Hematopoietic multipotent progenitor cell (in vitro differentiated cells): ENCODE measurements around the gene BATF3. TPM values are rescaled to one million over a fixed set of nuclear protein-coding genes. Genes with fewer than 3 reads are reported as not detected.
A peak's percentile ranks its signal among the peaks of the same experiment; 100 is the strongest.
"Not testable (repeated sequence)": the region's sequence is repeated elsewhere in the genome, so short reads cannot be mapped to it uniquely, and the experiment has no call there.

ENCODE experiments used
- DNase-seq, 3 donors: peaks; one replicate each; pipeline ENCODE4 v3.0.0-alpha.2; 2011 to 2015; ENCODE audit warnings: low read depth in 2 of 3, low spot score in 2 of 3
- total RNA-seq: library from RNA; depleted of rRNA; stranded (reverse); fragments of >200 nt; gene quantifications from one replicate; pipeline ENCODE4 v1.2.3, GENCODE V29; 2012

Gene BATF3
- total RNA-seq, 1 donor: 3.2 TPM

DNA sequence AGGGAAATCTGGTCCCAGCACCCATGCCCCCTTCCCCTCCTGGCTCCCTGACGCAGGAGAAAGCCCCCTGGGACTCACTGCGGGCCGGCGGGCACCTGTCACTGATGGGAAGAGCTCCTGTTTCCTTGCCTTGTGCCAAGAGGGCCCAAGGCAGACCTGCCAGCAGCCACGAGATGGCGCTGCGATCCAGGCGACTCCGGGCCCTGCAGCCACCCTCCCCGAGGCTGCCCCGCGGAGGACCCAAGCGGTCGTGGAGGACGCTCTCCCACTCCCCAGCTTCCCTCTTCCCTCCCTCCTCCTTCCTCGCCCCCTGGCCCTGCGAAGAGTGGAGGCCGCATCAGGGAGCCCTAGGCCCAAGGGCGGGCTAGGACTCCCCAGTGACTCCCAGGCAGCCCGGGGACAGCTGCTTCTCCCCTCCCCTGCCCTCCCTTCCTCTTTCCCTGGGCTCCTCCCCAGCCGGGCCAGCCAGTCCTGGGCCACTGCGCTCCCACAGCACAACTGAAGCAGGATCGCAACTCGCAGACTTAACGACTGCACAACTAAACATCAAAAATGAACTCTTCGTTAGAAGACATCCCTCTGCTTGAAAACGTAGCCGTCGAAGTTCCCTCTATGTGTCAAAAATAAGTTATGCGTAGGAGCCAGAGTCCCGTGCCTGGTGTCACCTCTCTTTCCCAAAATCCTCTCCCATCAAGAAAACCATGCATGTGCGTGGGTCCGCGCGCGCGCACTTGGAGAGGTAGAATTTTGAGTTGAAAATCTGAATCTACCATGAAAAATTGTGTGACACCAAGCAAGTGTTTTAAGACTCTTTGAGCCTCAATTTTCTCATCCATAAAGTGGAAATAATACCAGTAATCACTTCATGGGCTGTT lies 34.2 kb downstream of the BATF3 start:
- DNase-seq: peak; percentile 63 to 85 (median 83)

DNA sequence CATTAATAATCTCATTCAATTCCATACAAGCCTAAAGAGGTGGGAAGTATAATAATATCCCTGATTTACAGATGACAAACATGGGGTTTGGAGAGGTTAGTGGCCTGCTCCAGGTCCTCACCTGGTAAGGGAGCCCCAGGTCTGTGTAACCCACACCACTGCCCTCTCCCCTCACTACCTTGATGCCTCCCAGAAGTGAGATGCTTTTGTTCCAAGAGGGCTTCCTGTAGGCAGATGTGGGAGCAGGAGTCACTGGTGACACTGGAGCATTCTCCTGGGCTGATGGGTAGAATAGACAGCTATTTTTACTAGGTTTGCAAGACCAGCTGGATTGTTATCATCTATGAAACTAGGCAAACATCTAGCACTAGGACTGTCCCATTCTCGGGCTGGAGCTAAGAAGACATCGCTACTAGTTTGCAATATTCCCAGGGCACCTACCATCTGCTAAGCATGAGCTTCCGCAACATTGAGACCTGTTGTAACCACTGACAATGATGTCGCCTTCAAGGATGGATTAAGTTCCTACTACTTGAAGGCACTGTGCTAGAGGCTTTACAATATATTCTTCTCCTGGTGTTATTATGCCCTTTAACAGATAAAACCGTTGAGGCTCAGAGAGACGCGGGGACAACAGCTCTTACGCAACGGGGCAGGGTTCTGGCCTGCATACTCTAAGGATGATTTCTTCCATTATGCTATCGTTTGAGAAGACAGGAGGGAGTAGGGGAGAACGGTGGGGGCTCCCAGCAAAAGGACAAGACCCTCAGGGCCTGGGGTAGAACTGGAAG lies 35.0 kb downstream of the BATF3 start:
- no peak for DNase-seq

DNA sequence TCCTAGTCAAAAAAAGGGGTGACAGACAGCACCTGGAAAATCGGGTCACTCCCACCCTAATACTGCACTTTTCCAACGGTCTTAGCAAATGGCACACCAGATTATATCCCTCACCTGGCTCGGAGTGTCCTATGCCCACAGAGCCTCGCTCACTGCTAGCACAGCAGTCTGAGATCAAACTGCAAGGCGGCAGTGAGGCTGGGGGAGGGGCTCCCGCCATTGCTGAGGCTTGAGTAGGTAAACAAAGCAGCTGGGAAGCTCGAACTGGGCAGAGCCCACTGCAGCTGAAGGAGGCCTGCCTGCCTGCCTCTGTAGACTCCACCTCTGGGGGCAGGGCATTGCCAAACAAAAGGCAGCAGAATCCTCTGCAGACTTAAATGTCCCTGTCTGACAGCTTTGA lies 41.4 kb downstream of the BATF3 start:
- not testable (repeated sequence) for DNase-seq

DNA sequence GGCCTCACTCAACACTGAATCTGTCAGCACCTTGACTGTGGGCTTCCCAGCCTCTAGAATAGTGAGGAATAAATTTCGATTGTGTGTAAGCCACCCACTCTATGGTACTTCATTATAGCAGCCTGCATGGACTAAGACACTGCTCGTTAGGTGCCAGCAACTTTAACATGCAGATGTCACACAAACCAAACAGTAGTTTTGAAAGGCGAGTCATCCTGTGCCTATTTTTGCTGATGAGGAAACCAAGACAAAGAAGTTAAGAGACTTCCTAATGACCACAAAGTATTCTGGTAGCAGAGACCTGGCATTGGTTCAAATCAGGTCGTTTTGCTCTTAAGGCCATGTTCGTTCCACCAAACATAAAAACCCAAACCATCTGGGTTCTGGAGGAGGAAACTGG lies 42.9 kb downstream of the BATF3 start:
- DNase-seq: no peak

DNA sequence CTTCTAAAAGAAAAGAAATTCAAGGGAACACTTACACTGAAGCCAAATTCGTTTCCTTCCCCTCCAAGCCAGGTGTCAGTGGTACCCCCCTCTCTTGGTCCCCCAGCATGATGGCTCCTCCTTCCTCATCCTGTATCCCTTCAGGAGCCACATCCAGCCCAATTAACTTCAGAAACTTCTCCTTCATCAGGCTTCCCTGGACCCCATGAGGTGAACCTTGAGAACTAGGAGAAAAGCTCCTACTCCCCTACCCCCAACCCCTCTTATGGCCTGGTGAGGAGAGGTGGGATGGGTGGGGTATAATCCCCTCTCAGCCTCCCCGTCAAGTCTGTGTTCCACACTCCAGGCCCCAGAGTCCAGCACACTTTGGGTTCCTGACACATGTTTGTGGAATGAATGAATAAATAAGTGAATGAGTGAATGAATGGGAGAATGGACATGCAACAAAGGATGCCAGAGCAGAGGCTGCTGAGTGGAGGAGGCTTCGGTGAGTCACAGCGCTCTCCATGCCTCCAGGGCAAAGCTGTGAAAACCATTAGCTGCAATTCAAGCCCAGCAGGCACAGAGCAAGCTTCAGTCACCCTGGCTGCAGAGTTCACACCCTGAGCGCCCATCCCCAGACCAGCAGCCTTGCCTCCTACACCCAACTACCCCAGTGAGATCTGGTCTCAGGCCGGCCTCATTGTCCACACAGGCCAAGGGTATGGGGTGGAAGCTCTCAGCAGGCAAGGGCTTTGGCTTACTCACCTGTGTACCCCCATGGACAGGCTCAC lies 43.8 kb downstream of the BATF3 start:
- no peak for DNase-seq

DNA sequence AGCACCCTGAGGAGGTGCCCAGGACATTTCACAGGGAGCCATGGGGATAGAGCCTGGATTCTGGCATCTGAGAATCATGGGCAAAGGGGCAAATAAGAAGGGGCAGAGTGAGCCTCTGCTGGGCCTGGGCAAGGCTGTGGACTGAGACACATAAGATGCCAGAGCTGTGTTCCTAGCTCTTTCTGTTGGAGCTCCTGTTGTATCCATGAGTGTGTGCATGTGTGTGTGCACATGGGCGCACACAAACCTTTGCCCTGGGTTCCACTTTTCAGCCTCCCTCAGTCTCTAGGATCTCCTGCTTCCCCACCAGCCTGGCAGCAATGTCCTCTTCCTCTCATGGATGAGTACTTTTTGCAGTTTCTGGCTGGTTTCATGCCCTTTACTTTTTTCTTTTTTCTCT lies 47.0 kb downstream of the BATF3 start:
- no peak for DNase-seq

- DNase-seq: no peak
Observed at GRCh38 chr1:212651977-212652376, 47.7 kb downstream of the BATF3 start.

DNA sequence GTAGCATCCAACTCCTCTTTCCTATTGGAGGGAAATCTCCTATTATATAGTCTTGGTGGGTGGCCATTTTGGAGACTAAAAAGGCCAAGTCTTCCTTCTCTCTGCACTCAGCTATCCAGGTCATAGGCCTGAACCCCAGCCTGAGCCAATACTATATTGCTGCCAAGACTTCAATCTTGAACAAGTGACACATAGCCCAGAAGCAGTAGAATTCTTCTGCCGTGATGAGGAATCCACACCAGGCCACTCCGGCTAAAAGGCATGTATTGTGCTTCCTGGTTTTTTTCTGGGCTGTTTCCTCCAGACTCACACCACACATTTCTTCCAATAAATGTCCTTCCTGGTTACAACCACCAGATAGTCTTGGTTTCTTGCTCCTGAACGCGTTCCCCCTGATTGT lies 48.1 kb downstream of the BATF3 start:
- DNase-seq: no peak

- DNase-seq: no peak
Observed at GRCh38 chr1:212650228-212650627, 49.4 kb downstream of the BATF3 start.

DNA sequence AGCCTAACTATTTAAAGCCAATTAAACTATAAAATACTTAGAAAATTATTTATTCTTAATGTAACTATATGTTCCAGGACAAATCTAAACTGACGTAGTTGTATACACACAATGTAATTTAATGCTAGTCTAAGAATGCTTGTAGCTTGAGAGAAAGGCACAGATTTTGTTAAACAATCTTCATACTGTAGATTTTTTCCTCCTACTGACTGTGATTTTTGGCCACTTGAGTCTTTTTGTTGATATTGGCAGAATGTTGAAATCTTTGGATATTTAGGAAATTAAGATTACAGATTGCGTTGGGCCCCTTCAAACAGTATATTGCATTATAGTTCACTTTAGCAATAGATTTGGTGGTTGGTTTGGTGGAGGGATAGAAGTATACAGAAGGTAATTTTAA lies 50.6 kb downstream of the BATF3 start:
- no peak for DNase-seq

DNA sequence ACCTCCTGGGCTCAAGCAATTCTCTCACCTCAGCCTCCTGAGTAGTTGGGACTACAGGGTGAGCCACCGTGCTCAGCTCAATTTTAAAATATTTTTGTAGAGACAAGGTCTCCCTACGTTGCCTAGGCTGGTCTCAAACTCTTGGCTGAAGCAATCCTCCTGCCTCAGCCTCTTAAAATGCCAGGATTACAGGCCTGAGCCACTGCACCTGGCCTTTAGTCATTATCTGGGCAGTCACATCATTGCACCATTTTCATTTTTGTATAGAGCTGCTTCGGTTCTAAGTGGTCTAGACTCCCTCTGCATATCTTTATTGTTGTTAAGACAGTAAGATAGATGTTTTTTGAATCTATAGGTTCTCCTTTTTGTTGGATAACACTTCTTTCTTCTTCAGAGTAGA lies 51.2 kb downstream of the BATF3 start:
- no peak for DNase-seq

- no peak for DNase-seq
Observed at GRCh38 chr1:212647004-212647403, 52.6 kb downstream of the BATF3 start.

GRCh38 chr1:212646588-212646987 lies 53.1 kb downstream of the BATF3 start:
- no peak for DNase-seq

GRCh38 chr1:212645546-212646543 lies 53.8 kb downstream of the BATF3 start:
- peak in 2 of 3 donors; percentile 63 to 76 for DNase-seq

DNA sequence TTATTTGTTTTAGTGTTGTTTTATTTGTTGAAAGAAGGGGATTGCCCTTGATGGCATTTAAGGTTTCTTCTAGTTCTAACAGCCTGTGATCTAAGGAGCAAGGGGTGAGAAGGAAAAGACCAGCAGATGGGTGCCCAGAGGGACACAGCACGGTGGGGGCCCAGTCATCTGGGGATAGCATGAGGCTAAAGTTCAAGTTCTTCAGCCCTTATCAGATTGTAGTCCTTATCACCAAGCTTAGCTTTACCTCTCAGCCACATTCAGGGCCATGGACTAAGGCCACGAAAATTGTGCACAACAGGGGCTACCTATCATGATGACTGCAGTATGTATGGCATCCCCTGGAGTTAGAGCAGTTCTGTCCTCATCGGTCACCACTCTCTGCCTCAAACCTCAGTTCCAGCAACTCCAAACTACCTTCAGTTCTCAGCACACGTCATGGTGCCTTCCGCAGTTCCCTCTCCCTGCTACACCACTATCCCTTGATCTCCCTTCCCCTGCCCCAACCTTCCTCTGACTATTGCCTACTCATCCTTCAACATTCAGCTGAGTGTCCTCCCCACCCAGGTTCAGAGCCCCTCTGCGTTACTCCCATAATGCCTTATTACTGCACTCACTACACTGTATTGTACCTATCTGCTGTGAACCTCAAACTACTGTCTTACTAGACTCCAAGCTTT lies 54.6 kb downstream of the BATF3 start:
- DNase-seq: no peak

GRCh38 chr1:212643877-212644276 lies 55.8 kb downstream of the BATF3 start:
- peak in 1 of 3 donors; percentile 58 for DNase-seq

GRCh38 chr1:212641956-212642355 lies 57.7 kb downstream of the BATF3 start:
- DNase-seq: no peak

GRCh38 chr1:212640223-212640878 lies 59.3 kb downstream of the BATF3 start:
- peak in 1 of 3 donors; percentile 61 for DNase-seq

GRCh38 chr1:212639524-212639923 lies 60.1 kb downstream of the BATF3 start:
- not testable (repeated sequence) for DNase-seq
